ENCODE measurements around the gene SMURF1. TPM values are rescaled to one million over a fixed set of nuclear protein-coding genes. Genes with fewer than 3 reads are reported as not detected.

SMURF1 gene
- total and polyA plus RNA-seq, 2 of the 8 experiments (the other 6 are each of a cell fraction or from before 2014, with no cell fraction given) = 9.6 to 24.5 TPM

DNA sequence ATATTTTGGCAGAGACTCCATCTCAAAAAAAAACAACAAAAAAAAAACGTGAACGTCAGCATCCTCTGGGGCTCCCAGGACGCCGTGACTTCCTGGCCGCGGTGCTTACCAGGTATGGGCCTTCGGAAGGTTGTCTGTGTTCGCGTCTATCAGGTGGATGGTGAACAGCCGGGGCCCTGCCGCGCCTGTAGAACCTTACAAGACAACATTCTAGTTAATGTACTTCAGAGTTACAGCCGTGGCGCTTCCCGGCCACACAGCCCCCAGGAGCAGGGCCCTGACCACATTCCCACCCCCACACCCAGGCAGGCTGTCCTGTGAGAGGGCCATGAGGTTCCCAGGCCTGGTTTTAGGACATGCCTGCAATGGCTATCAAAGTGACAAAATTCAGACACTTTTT is 111.0 kb downstream of the SMURF1 start:
- Histone ChIP-seq H4K20me1 (replicated peaks in 1 of 2; ENCODE audit: control insufficient read depth in 1 of 2, insufficient read depth in 2 of 2, low read length in 2 of 2) (peaks cover 6 to 8% of the 10 kb centered on the region in 2 experiments), H3K23ac (ENCODE audit: insufficient read length) (no peak overlapping the region), H3K4me3 (ENCODE audit: extremely low read depth in 1 of 4, insufficient read depth in 2 of 4, low read depth in 3 of 4, low read length in 4 of 4) (no peak overlapping the region), H3K9ac (replicated peaks in 1 of 4; ENCODE audit: extremely low read depth in 1 of 4, low read depth in 3 of 4, low read length in 3 of 4) (no peak overlapping the region), H3K56ac (replicated peaks; ENCODE audit: insufficient read length, low read depth, low read length) (no peak overlapping the region), H2AK5ac (ENCODE audit: low read depth, low read length) (no peak overlapping the region), H2BK120ac (replicated peaks; ENCODE audit: low read depth, low read length) (no peak overlapping the region), H2BK12ac (ENCODE audit: low read depth, low read length) (no peak overlapping the region), H3K27me3 (replicated peaks in 1 of 4; ENCODE audit: control insufficient read depth in 3 of 4, extremely low read depth in 1 of 4, insufficient read depth in 3 of 4, low read length in 3 of 4) (no peaks in the 10 kb centered on the region), H4K8ac (ENCODE audit: extremely low read depth, insufficient read depth, low read length) (peak overlapping the region; percentile 17; the same call in 1 of the 2 replicates), H3K36me3 (ENCODE audit: control insufficient read depth in 2 of 4, insufficient read depth in 4 of 4, low read length in 3 of 4) (peaks cover 33 to 80% (median 63%) of the 10 kb centered on the region in 4 experiments), H3K14ac (ENCODE audit: insufficient read length) (no peak overlapping the region), H3K23me2 (ENCODE audit: low read depth, low read length) (no peaks in the 10 kb centered on the region), H2BK5ac (ENCODE audit: low read depth, low read length) (no peak overlapping the region), H4K5ac (ENCODE audit: insufficient read length, low read depth, low read length) (no peak overlapping the region), H3K9me3 (ENCODE audit: insufficient read depth in 2 of 2, low read depth in 1 of 2, low read length in 1 of 2) (no peaks in the 10 kb centered on the region), H2BK20ac (ENCODE audit: low read length) (no peak overlapping the region), H2AFZ (ENCODE audit: low read length) (no peak overlapping the region), H3K4me1 (replicated peaks in 1 of 4; ENCODE audit: control insufficient read depth in 3 of 4, insufficient read depth in 4 of 4, low read length in 3 of 4) (no peaks in the 10 kb centered on the region), H4K91ac (replicated peaks; ENCODE audit: insufficient read length, low read length) (no peak overlapping the region), H3K79me1 (ENCODE audit: low read depth, low read length) (no peaks in the 10 kb centered on the region; the same call in 1 of the 2 replicates), H3K4ac (replicated peaks; ENCODE audit: insufficient read length, low read depth, low read length) (no peak overlapping the region), H3K79me2 (ENCODE audit: control insufficient read depth in 1 of 2, insufficient read depth in 2 of 2, low read length in 2 of 2) (no peaks in the 10 kb centered on the region), H3K4me2 (ENCODE audit: insufficient read depth in 1 of 2, low read depth in 2 of 2, low read length in 2 of 2) (no peak overlapping the region), H3K27ac (ENCODE audit: low read depth, low read length) (no peak overlapping the region), H3K18ac (ENCODE audit: extremely low read depth, low read length) (no peak overlapping the region), H2BK15ac (ENCODE audit: low read length) (no peak overlapping the region)
- 88% methylated on average over 13 of the region's 15 CpGs; no CpG with 5 or more reads in 1 of the 2 experiments for WGBS, 2 experiments (ENCODE audit: extremely low coverage in 1 of 2, insufficient coverage in 1 of 2, insufficient read length in 1 of 2, insufficient replicate concordance in 2 of 2, low coverage in 1 of 2, low lambda C conversion rate in 2 of 2, missing lambda C conversion rate in 1 of 2)
- no peak for FAIRE-seq
- CTCF ChIA-PET (ENCODE audit: partially characterized antibody) = no interaction called here
- DNase-seq (ENCODE audit: low read depth in 1 of 2, low spot score in 2 of 2) = no peak
- POLR2A ChIA-PET (ENCODE audit: partially characterized antibody) = interaction anchor here (0.9 kb wide), 1 partner anchor 33 kb away, joined by 3 read pairs; no protein-coding TSS in a partner anchor
- TF ChIP-seq ASH2L (IDR thresholded peaks at IDR 0.05; ENCODE audit: low read length) = no peak
- no peak for TF ChIP-seq SIN3A (conservative IDR thresholded peaks at IDR 0.05 in 1 of 2, IDR thresholded peaks at IDR 0.05 in 1 of 2; ENCODE audit: low read depth in 1 of 2, low read length in 2 of 2)
- TF ChIP-seq MAFK (IDR thresholded peaks at IDR 0.05; ENCODE audit: low read depth, low read length) = no peak
- no peak for TF ChIP-seq RAD21 (IDR thresholded peaks at IDR 0.05 in 1 of 2, conservative IDR thresholded peaks at IDR 0.05 in 1 of 2; ENCODE audit: low read depth in 2 of 2, low read length in 2 of 2)
- TF ChIP-seq, protein P1, sequence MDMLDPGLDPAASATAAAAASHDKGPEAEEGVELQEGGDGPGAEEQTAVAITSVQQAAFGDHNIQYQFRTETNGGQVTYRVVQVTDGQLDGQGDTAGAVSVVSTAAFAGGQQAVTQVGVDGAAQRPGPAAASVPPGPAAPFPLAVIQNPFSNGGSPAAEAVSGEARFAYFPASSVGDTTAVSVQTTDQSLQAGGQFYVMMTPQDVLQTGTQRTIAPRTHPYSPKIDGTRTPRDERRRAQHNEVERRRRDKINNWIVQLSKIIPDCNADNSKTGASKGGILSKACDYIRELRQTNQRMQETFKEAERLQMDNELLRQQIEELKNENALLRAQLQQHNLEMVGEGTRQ (IDR thresholded peaks at IDR 0.05; ENCODE audit: low read length) = no peak
- TF ChIP-seq POLR2A (IDR thresholded peaks at IDR 0.05; ENCODE audit: control extremely low read depth in 1 of 2, low read depth in 2 of 2, low read length in 2 of 2) = no peak
- TF ChIP-seq JUND (IDR thresholded peaks at IDR 0.05; ENCODE audit: low read length) = no peak
- no peak for TF ChIP-seq RFX5 (IDR thresholded peaks at IDR 0.05; ENCODE audit: borderline replicate concordance, low read depth, low read length)
- TF ChIP-seq POU5F1 (IDR thresholded peaks at IDR 0.05; ENCODE audit: low read depth, low read length) = no peak
- TF ChIP-seq HDAC6 (IDR thresholded peaks at IDR 0.05; ENCODE audit: low read depth, low read length) = no peak
- TF ChIP-seq GABPA (IDR thresholded peaks at IDR 0.05; ENCODE audit: borderline replicate concordance, insufficient read depth, low read length) = no peak
- no peak for TF ChIP-seq YY1 (IDR thresholded peaks at IDR 0.05; ENCODE audit: low read depth, low read length)
- no peak for TF ChIP-seq SIX5 (IDR thresholded peaks at IDR 0.05; ENCODE audit: low read depth, low read length)
- no peak for TF ChIP-seq RBBP5 (IDR thresholded peaks at IDR 0.05; ENCODE audit: borderline replicate concordance, low read depth, low read length)

Measured in H1 (cell line).